Natural killer cell (primary cell): ENCODE data around the gene ANKRD36B. TPM values are rescaled to one million over a fixed set of nuclear protein-coding genes. Genes with fewer than 3 reads are reported as not detected.
"Not testable (repeated sequence)": the region's sequence is repeated elsewhere in the genome, so short reads cannot be mapped to it uniquely, and the experiment has no call there.

Experiments
- ATAC-seq, 3 donors: fragments of 150-1000 bp in 2 of 3; fragments of 200-7000 bp in 1 of 3; cut with Tn5 transposase; 1 replicate in 1 of 3; 2 replicates in 2 of 3; pipeline ENCODE4 v1.10.0; 2021; ENCODE audit warnings: mild to moderate bottlenecking in 2 of 3, moderate library complexity in 2 of 3
- DNase-seq, 2 donors: peaks; one replicate each; pipeline versions ENCODE4 v3.0.0 to v3.0.0-alpha.2; 2013 to 2021; ENCODE audit warnings: mixed read lengths in 1 of 2
- H3K27ac ChIP-seq: one replicate; pipeline ENCODE4 v1.5.1; 2013; ENCODE audit warnings: mild to moderate bottlenecking, low read length
- H3K27me3 ChIP-seq: one replicate; pipeline ENCODE4 v1.6.1; 2013; ENCODE audit warnings: low read length; ENCODE audit not compliant: control insufficient read depth, insufficient read depth
- H3K36me3 ChIP-seq: one replicate; pipeline ENCODE4 v1.6.1; 2013; ENCODE audit warnings: low read length; ENCODE audit not compliant: control insufficient read depth, insufficient read depth
- H3K4me1 ChIP-seq: one replicate; pipeline ENCODE4 v1.6.1; 2013; ENCODE audit warnings: low read length; ENCODE audit not compliant: control insufficient read depth, insufficient read depth
- H3K4me3 ChIP-seq: one replicate; pipeline ENCODE4 v1.5.1; 2013; ENCODE audit warnings: low read length
- H3K9me3 ChIP-seq: one replicate; pipeline ENCODE4 v1.6.1; 2013; ENCODE audit warnings: low read length; ENCODE audit not compliant: control insufficient read depth, insufficient read depth
- H3K27ac Mint-ChIP-seq, 2 donors: one replicate each; pipeline ENCODE4 v1.8.0; 2022; ENCODE audit warnings: mild to moderate bottlenecking in 2 of 2, mixed read lengths in 2 of 2, moderate library complexity in 1 of 2
- H3K27me3 Mint-ChIP-seq, 2 donors: one replicate each; pipeline ENCODE4 v1.8.0; 2022; ENCODE audit warnings: low read depth in 2 of 2, mixed read lengths in 2 of 2
- H3K36me3 Mint-ChIP-seq: one replicate; pipeline ENCODE4 v1.8.0; 2022; ENCODE audit warnings: mixed read lengths
- H3K4me1 Mint-ChIP-seq, 2 donors: one replicate each; pipeline ENCODE4 v1.8.0; 2022; ENCODE audit warnings: mixed read lengths in 2 of 2
- H3K4me3 Mint-ChIP-seq: one replicate; pipeline ENCODE4 v1.8.0; 2022; ENCODE audit warnings: mild to moderate bottlenecking, moderate library complexity, mixed read lengths
- H3K9me3 Mint-ChIP-seq, 2 donors: one replicate each; pipeline ENCODE4 v1.8.0; 2022; ENCODE audit warnings: mixed read lengths in 2 of 2
- WGBS: methylation state at CpG from one replicate; pipeline ENCODE4 v1.1.7; 2013; ENCODE audit warnings: missing lambda C conversion rate; ENCODE audit not compliant: insufficient coverage; 5-methylcytosine and 5-hydroxymethylcytosine counted together
- intact Hi-C: fragments of 100-400 bp; cut with micrococcal nuclease; formaldehyde crosslinking; loops from one replicate; pipeline ENCODE4 v1.14.2; 2022
- total RNA-seq, 4 donors: library from RNA; stranded (reverse); fragments of 120-200 nt in 1 of 4; gene quantifications; one replicate each; pipeline versions ENCODE4 v1.2.3 to v1.2.4, GENCODE V29; 2013 to 2022

Gene ANKRD36B
- total RNA-seq, result 10 to 100 TPM; 57.1 to 76.5 (median 71.8) TPM
- 132 TPM for total RNA-seq (2013)

DNA sequence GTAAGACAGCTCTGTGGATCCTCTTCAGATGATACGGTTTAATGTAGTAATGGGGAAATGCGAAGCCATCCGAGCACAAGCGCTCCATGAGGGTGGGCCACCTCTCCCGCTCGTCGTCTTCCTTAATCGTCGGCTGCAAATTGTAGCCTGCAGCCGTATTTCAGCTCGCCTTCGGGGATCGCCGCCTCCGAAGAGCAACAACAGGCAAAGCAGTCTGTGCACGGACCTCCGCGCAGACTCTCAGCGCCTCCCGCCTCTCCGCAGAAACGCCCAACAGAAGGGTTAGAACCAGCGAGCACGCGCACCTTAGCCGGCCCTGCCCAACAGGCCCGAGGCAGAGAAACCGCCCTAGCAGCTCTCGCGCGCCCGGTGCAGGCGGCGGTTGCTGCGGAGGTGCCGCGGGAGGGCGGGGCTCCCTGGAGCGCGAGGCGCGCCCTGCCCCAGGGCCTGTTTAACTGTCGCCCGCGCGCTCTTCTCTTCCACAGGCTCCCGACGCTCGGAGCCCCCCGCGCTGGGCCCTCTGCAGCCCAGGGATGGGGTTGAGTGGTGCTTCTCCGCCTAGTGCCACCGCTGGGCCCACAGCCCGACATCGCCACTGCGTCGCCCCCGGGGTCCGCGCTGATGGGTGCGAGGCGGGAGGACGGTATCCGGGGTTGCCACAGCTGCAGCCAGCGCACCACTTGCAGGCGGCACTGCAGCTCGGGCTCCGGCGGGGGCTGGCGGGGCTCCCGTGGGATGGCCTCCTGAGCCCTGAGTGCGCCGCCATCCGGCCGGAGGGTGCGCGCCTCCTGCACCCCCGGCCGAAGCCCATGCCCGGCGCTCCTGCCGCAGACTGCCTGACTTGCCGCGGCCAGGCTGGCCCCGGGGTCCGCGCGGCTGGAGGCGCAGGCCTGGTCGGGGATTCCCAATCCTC, at the start of gene ANKRD36B:
ANKRD36B (minus strand) TSS at position 280 of the 913 bp plus-strand sequence; CDS start at position 88, 192 bp downstream.
- Histone ChIP-seq H3K27ac (peak within 1 kb of the TSS; percentile 78), H3K4me3 (peak within 1 kb of the TSS; percentile 70)
- H3K9me3 ChIP-seq, H3K36me3 ChIP-seq, H3K4me1 Mint-ChIP-seq, H3K4me1 ChIP-seq, H3K27me3 ChIP-seq, H3K9me3 Mint-ChIP-seq, H3K36me3 Mint-ChIP-seq: not testable (repeated sequence)
- peak within 1 kb of the TSS; percentile 95 for H3K4me3 Mint-ChIP-seq
- ATAC-seq, result peak; percentile 64 to 70 (median 68)
- H3K27ac Mint-ChIP-seq, result peak within 1 kb of the TSS; percentile 90 to 91
- WGBS, result under 1% methylated on average over 38 of the region's 90 CpGs
- H3K27me3 Mint-ChIP-seq, result peaks cover 13 to 15% of the 10 kb centered on the region in 2 donors
- intact Hi-C loops, result loop anchor here (1.0 kb wide), 1 partner anchor 107 kb away; no protein-coding TSS in a partner anchor
- peak; percentile 24 to 81 for DNase-seq

- H3K4me3 ChIP-seq, H3K36me3 ChIP-seq, H3K36me3 Mint-ChIP-seq, H3K27ac Mint-ChIP-seq, H3K27me3 ChIP-seq, H3K9me3 Mint-ChIP-seq, H3K4me3 Mint-ChIP-seq, H3K4me1 ChIP-seq, intact Hi-C loops, H3K4me1 Mint-ChIP-seq, H3K27ac ChIP-seq, DNase-seq, H3K9me3 ChIP-seq, ATAC-seq: not testable (repeated sequence)
- 79% methylated on average over 8 of the region's 8 CpGs for WGBS
- peaks cover 9 to 17% of the 10 kb centered on the region in 2 donors for H3K27me3 Mint-ChIP-seq
These were observed 36.4 kb upstream of the ANKRD36B start for GRCh38 chr2:97626049-97626430.

DNA sequence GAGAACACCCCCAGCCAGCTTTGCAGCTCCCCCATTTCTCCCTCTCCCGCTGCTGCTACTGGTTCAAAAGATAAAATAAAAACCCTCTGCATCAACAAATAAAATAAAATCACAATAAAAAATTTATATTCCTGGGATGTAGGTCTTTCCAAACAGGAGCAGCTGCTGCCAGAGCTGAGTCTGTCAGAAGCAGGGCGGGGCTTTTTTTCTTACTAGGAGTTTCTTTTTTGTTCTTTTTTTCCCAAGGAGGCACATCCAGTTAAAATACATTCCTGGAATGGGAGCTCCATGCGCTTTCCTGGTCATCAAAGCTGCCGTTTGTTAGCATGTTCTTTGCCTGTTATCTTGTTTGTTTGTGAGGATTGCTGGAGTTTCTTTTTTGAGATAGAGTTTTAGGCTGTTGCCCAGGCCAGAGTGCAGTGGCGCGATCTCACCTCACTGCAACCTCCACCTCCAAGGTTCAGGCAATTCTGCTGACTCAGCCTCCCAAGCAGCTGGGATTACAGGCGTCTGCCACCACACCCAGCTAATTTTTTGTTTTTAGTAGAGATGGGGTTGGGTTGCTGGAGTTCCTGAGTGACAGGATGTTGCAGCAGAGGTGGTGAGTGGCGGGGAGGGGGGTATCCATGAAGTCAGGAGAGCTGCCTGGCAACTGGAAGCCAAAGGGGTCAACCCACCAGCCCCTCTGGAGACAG, 35.8 kb upstream of the ANKRD36B start:
- H3K4me1 Mint-ChIP-seq, H3K36me3 ChIP-seq, H3K9me3 Mint-ChIP-seq, H3K4me3 Mint-ChIP-seq, H3K27ac ChIP-seq, H3K27me3 ChIP-seq, H3K36me3 Mint-ChIP-seq, DNase-seq, H3K9me3 ChIP-seq, H3K4me3 ChIP-seq, H3K27ac Mint-ChIP-seq, ATAC-seq, intact Hi-C loops, H3K4me1 ChIP-seq: not testable (repeated sequence)
- WGBS, result 28% methylated on average over 2 of the region's 8 CpGs
- H3K27me3 Mint-ChIP-seq, result peaks cover 7 to 11% of the 10 kb centered on the region in 2 donors

- H3K27ac Mint-ChIP-seq, H3K36me3 ChIP-seq, DNase-seq, H3K4me3 ChIP-seq, H3K4me3 Mint-ChIP-seq, H3K9me3 ChIP-seq, H3K4me1 ChIP-seq, H3K9me3 Mint-ChIP-seq, H3K4me1 Mint-ChIP-seq, H3K27ac ChIP-seq, H3K36me3 Mint-ChIP-seq, ATAC-seq, H3K27me3 Mint-ChIP-seq, H3K27me3 ChIP-seq, intact Hi-C loops: not testable (repeated sequence)
These were observed 33.3 kb upstream of the ANKRD36B start for GRCh38 chr2:97622976-97623375.

DNA sequence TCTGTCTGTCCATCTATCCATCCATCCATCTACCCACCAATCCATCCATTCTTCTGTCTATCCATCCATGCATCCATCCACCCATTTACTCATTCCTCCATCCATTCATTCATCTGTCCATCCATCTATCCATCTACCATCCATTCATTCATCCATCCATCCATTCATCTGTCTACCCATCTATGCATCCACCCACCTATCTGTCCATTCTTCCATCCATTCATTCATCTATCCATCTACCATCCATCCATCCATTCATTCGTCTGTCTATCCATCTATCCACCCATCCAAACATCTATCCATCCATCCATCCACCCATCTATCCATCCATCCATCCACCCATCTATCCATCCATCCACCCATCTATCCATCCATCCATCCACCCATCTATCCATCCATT, 30.8 kb upstream of the ANKRD36B start:
- H3K4me1 Mint-ChIP-seq, H3K27ac Mint-ChIP-seq, H3K9me3 Mint-ChIP-seq, ATAC-seq, H3K4me1 ChIP-seq, H3K4me3 ChIP-seq, H3K27me3 ChIP-seq, H3K36me3 Mint-ChIP-seq, H3K4me3 Mint-ChIP-seq, H3K27me3 Mint-ChIP-seq, DNase-seq, H3K9me3 ChIP-seq, intact Hi-C loops, H3K27ac ChIP-seq, H3K36me3 ChIP-seq: not testable (repeated sequence)
- 33% methylated on average over 1 of the region's 1 CpG for WGBS

DNA sequence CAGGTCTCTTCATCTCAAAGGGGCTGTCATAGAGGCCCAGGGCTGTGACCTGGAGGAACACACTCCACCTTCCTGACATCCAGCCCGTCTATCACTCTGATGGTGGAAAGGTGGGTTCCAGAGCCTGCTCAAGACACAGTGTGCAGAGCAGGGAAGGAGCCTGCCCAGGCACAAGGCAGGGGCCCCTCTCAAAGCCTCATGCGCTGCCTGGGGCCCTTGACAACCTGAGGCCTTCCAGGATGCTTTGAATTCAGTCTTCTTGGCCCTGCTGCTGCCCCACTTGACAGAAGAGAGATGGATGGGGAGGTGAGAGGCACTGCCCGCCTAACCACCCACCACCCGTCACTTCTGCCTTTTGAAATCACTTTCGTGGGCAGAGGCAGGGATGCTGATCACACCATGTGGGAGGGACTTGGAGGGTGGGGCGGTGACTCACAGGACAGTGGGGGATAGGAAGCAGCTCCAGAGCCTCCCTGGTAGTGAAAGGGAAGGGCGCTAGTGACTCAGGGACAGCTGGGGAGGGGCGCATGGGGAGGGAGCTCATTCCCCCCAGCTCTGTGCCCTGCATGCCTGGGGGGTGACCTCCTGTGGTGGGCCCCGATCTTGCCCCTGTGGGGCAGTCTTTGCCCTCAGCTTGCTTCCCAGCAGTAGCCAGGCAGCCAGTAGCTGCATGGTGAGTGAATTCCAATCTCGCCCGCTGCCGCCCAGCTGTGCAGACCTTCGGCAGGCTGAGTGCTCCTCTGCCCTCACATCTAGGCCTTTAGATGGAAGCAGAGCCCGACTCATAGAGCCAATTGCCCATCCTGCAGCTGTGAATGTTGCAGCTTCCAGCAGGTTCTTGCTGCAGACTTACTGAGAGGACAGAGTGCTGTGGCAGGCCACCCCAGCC, 29.5 kb upstream of the ANKRD36B start:
- H3K36me3 Mint-ChIP-seq, DNase-seq, intact Hi-C loops, H3K27ac Mint-ChIP-seq, H3K9me3 ChIP-seq, H3K27me3 Mint-ChIP-seq, H3K36me3 ChIP-seq, H3K4me3 ChIP-seq, H3K27me3 ChIP-seq, H3K4me3 Mint-ChIP-seq, H3K4me1 Mint-ChIP-seq, H3K27ac ChIP-seq, H3K4me1 ChIP-seq, H3K9me3 Mint-ChIP-seq: not testable (repeated sequence)
- peak in 2 of 3 donors; percentile 31 to 80 for ATAC-seq
- WGBS, result 89% methylated on average over 6 of the region's 14 CpGs
